GM06990 (cell line): Measurements from ENCODE around the gene SMAP2.

Experiments used
- DNase-seq: peaks from one replicate; pipeline ENCODE4 v3.0.0-alpha.2; 2011; ENCODE audit not compliant: insufficient read length; ENCODE audit errors: extremely low read depth
- H3K27me3 ChIP-seq: replicated peaks from 2 replicates; pipeline ENCODE4 v1.6.0; 2011; ENCODE audit warnings: low read length; ENCODE audit not compliant: control insufficient read depth, insufficient read depth
- H3K36me3 ChIP-seq: 2 replicates; pipeline ENCODE4 v1.5.1; 2011; ENCODE audit warnings: low read length; ENCODE audit not compliant: control insufficient read depth, insufficient read depth
- H3K4me3 ChIP-seq: replicated peaks from 2 replicates; pipeline ENCODE4 v1.5.1; 2011; ENCODE audit warnings: low read depth, mild to moderate bottlenecking, control low read depth, low read length
- CTCF ChIP-seq: IDR thresholded peaks from 2 replicates; pipeline ENCODE4 v1.5.1; 2011; ENCODE audit warnings: low read length, control low read depth, mild to moderate bottlenecking, inconsistent platforms; ENCODE audit not compliant: insufficient read depth, poor library complexity, severe bottlenecking

The SMAP2 gene

GRCh38 chr1:40352126-40352525, 21.4 kb upstream of the SMAP2 start:
- Histone ChIP-seq H3K4me3 (no peak overlapping the region), H3K36me3 (no peaks in the 10 kb centered on the region), H3K27me3 (no peaks in the 10 kb centered on the region)
- TF ChIP-seq CTCF: no peak
- peak; percentile 29 for DNase-seq

GRCh38 chr1:40353082-40353481, 20.4 kb upstream of the SMAP2 start:
- no peaks in the 10 kb centered on the region for H3K27me3 ChIP-seq
- no peak for DNase-seq
- no peaks in the 10 kb centered on the region for H3K36me3 ChIP-seq
- no peak overlapping the region for H3K4me3 ChIP-seq
- no peak for TF ChIP-seq CTCF

GRCh38 chr1:40357625-40358024, 15.9 kb upstream of the SMAP2 start:
- no peaks in the 10 kb centered on the region for H3K36me3 ChIP-seq
- no peaks in the 10 kb centered on the region for H3K27me3 ChIP-seq
- no peak for DNase-seq
- H3K4me3 ChIP-seq: no peak overlapping the region
- no peak for TF ChIP-seq CTCF

GRCh38 chr1:40360631-40361030, 12.9 kb upstream of the SMAP2 start:
- DNase-seq: no peak
- no peak overlapping the region for H3K4me3 ChIP-seq
- no peak for TF ChIP-seq CTCF
- no peaks in the 10 kb centered on the region for H3K36me3 ChIP-seq
- no peaks in the 10 kb centered on the region for H3K27me3 ChIP-seq

GRCh38 chr1:40361201-40361600, 12.3 kb upstream of the SMAP2 start:
- DNase-seq: no peak
- Histone ChIP-seq H3K27me3 (no peaks in the 10 kb centered on the region), H3K4me3 (no peak overlapping the region), H3K36me3 (no peaks in the 10 kb centered on the region)
- TF ChIP-seq CTCF: no peak

GRCh38 chr1:40361637-40362036, 11.9 kb upstream of the SMAP2 start:
- Histone ChIP-seq H3K36me3 (no peaks in the 10 kb centered on the region), H3K27me3 (no peaks in the 10 kb centered on the region), H3K4me3 (no peak overlapping the region)
- no peak for DNase-seq
- no peak for TF ChIP-seq CTCF
